SK-MEL-5 (cell line): ENCODE results near the gene AGBL4. TPM values are rescaled to one million over a fixed set of nuclear protein-coding genes. Genes with fewer than 3 reads are reported as not detected.

Experiments used
- DNase-seq: peaks from one replicate; pipeline ENCODE4 v3.0.0-alpha.2; 2016; ENCODE audit warnings: low read depth, low spot score
- in situ Hi-C: cut with HindIII; loops from 2 replicates; pipeline ENCODE4 v1.10.0; 2016; ENCODE audit warnings: low sequenced_read_pairs, high pct_unique_total_duplicates, low pct_unique_long_range_greater_than_20kb
- total RNA-seq: library from RNA; depleted of rRNA; stranded (reverse); fragments of >200 nt; shearing (Covaris generic); gene quantifications from 2 replicates; pipeline ENCODE4 v1.2.3, GENCODE V29; 2014

Gene AGBL4
- total RNA-seq, 1 experiment from 2014 or later = 0.50 TPM

GRCh38 chr1:48953617-48954016 lies 1070.1 kb downstream of the AGBL4 start:
- in situ Hi-C loops = no loop called here
- no peak for DNase-seq

GRCh38 chr1:48948562-48948961 lies 1075.2 kb downstream of the AGBL4 start:
- no peak for DNase-seq
- in situ Hi-C loops = no loop called here

- DNase-seq = no peak
- in situ Hi-C loops = no loop called here
Observed at GRCh38 chr1:48947761-48948537, 1075.8 kb downstream of the AGBL4 start.

GRCh38 chr1:48946070-48946469 lies 1077.7 kb downstream of the AGBL4 start:
- DNase-seq = no peak
- in situ Hi-C loops = no loop called here

- in situ Hi-C loops = no loop called here
- no peak for DNase-seq
Observed at GRCh38 chr1:48944811-48945210, 1078.9 kb downstream of the AGBL4 start.

DNA sequence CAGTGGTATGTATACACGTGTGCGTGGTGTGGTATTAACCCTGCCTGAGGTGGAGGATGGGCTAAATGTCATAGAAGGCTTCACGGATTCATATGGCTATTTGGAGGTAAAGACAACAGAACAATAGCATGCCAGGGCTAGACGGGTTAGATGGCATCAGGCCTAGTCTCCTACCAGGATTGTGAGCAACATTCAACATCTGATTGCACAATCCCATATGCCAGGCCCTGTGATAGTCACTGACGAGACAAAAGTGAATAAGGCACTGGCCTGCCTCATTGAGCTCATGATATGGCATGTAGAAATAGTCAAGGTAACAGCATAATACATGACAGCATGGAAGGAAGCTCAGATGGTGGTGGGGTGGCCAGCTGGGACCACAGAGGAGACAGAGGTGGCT lies 1079.9 kb downstream of the AGBL4 start:
- in situ Hi-C loops = no loop called here
- DNase-seq = no peak

DNA sequence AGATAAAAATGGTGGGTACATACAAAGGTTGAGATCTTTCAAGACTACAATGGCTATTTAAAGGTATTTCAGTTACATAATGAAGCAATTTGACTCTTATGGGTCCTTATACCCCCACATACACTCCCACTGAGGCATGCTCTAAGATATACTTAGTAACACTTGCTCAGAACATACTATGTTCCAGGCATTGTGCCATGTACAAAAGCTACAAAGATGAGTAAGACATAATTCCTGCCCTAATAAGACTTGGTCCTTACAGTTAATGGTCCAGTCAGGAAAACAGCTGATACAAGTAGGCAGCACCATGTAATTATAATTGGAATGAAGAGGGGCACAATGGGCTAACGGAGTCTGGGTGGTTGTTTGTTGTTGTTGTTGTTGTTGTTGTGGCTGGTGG lies 1080.4 kb downstream of the AGBL4 start:
- in situ Hi-C loops = no loop called here
- no peak for DNase-seq

DNA sequence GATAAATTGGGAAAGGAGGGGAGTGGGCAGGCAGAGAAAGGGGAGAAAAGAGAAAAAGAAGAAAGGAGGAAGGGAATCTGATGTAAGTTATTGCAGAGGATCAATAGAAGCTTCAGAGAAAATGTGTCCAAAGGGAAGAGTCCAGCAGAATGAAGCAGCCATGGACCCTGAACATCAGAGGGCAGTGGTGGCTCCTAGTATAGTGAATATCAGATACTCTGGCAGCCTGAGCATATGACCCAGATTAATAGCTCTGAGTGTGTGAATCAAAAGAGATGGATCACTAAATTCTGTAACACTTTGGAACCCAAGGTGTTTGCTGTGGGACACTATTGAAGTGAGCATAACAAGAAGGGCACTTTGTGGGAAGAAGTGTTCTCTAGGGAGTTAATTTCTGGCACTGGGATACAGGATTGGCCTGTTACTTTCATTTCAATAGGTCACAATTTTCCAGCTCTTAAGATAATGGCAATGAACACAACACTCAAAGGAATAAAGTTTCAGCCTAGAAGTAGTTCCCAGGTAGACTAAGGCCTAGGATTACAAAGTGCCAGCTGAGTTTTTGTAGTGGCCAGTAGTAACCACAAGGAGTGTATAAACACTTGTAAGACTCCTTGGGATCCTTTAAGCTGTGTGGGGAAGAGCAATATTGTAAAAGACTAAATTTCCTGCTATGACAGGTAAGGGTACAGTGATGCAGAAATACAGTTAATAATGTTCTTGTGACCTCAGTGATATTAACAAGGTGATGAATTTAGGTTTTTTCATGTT lies 1082.6 kb downstream of the AGBL4 start:
- in situ Hi-C loops = no loop called here
- DNase-seq = no peak

- in situ Hi-C loops = no loop called here
- no peak for DNase-seq
Observed at GRCh38 chr1:48940354-48940753, 1083.4 kb downstream of the AGBL4 start.

DNA sequence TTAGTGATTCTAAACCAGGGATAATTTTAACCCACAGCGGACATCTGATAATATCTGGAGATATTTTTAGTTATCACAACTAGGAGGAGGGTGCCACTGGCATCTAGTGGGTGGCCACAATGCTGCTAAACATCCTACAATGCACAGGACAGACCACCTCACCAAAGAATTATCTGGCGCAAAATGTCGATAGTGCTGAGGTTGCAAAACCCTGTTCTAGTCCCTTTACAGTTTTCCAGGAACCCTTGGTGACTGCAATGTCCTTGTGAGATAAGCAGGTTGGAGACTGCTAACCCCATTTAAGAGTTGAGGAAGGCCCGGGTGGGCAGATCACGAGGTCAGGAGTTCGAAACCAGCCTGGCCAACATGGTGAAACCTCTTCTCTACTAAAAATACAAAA lies 1083.9 kb downstream of the AGBL4 start:
- in situ Hi-C loops = no loop called here
- no peak for DNase-seq

DNA sequence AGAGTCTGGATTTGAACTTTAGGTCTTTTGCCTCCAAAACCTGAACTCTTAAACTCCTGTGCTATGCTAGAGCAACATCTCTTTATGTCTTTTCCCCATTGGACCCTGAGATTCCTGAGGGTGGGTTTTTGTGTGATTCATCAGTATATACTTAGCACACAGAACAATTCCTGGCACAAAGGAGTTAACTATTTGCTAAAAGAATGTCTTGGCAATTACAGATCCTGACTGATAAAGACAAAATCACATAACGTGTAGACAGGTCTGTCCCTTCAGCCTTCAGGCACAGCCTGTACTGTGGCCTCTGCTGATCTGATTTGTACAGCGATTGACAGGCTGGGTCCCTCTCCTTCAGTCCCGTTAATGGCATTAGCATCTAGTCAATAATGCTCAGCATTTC lies 1084.7 kb downstream of the AGBL4 start:
- no peak for DNase-seq
- in situ Hi-C loops = no loop called here

DNA sequence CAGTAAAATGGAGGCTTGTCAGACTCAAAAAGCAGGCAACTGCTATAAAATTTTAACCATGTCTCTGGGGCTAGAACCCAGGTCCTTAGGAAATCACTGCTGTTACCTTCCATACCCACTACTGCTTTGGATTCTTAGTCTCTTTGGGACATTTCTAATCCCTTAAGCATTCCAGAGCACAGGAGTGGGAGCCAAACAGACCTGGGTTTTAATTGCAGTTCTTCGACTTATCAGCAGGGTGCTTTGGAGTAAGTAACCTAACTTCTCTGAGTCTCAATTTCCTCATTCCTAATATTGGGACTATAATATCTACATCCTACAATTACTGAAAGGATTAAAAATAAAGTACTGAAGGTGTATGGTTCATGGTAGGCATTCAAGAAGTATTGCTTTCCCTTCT lies 1086.0 kb downstream of the AGBL4 start:
- in situ Hi-C loops = no loop called here
- DNase-seq = no peak

DNA sequence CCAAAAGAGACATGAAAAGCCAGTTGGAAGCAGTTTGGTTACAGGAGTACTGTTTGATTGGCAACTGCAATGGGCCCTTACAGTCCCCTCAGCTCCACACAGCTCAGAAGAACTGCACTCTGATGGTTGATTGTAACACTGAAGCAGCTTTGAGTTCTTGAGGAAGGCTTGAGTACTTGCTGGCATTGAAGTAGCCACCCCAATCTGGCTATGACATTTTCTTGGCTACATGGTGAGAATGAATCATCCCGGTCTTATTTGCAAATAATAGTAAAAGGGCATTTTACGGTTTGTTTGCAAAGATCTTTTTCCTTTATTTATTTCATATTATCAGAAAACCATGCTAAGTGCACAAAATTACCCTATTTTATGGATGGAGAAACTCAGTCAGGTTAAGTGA lies 1087.3 kb downstream of the AGBL4 start:
- in situ Hi-C loops = no loop called here
- no peak for DNase-seq

DNA sequence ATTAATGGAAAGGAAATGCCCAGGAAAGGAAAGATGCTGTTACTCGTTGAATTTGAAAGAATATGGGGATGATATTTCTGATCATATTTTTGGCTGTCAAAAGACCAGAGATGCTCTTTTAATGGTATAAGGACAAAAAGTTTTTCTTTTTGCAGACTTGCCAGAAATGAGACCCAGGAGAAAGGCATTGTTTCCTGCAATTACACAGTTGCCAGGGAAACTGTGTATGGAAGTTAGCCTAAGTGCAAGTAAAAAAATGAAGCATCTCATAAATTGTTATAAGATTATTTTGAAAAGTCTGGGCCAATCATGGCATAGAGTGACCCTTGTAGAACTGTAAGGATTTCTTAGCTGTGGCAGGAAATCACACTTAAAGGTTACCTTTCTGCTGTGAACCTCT lies 1091.4 kb downstream of the AGBL4 start:
- DNase-seq = no peak
- in situ Hi-C loops = no loop called here

DNA sequence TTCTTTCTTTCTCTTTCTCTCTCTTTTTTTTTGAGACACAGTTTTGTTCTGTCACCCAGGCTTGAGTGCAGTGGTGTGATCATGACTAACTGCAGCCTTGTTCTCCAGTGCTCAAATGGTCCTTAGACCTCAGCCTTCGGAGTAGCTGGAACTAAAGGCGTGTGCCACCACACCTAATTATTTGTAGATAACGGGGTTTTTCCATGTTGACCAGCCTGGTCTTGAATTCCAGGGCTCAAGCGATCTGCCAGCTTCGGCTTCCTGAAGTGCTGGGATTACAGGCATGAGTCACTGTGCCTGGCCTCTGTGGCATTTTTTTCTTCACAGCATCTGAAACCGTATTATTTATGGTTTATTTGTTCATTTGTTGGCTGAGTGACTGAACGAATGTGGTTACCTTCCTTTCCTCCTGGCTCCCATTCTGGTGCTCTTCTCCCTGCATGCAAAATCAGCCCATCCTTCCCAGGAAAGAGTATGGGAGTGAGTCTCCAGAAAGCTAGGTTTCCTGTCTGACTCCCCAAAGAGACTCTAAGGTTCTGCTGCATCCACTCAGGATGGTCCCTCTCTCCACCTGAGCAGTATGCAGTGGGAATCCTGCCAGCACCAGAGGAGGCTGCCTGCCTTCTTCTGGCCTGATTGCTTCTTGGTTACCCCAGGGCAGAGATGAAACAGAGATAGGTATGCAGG lies 1092.1 kb downstream of the AGBL4 start:
- in situ Hi-C loops = no loop called here
- DNase-seq = no peak

DNA sequence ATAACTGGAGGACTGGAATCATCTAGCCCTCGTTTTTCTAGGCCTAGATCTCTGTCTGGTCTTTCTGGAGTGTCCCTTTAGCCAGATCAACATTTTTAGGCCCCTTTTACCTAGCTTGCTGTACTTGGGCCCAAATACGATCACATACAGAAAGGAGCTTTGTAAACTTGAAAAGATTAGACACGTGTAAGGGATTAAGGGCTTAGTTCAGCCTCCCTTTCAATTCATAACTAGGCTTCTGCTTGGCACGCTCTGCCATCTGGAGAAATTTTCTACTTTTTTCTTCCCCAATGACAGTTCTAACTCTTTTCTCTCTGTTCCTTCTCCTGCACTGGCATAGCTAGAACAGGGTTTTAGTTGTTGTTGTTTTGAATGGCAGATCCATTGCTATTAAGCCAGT lies 1093.7 kb downstream of the AGBL4 start:
- in situ Hi-C loops = no loop called here
- DNase-seq = no peak

GRCh38 chr1:48924099-48924498 lies 1099.7 kb downstream of the AGBL4 start:
- no peak for DNase-seq
- in situ Hi-C loops = no loop called here

DNA sequence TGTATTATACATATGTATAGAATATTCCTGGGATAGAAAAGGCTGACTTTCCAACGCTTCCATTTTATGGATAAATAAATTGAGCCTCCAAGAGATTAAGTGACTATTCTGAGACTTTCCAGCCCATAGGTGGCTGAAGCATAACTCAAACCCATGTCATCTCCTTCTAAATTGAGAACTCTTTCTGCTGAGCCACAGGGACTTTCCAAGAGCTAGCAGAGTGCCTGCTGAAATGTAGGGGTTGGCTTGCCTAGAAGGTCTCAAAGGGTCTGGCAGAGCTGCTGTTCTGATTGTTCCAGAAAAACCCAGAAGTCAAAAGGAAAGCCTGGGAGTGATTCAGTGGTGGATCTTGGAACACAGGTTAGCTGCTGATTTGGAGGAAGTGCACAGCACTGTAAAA lies 1100.6 kb downstream of the AGBL4 start:
- no peak for DNase-seq
- in situ Hi-C loops = no loop called here

- in situ Hi-C loops = no loop called here
- DNase-seq = no peak
Observed at GRCh38 chr1:48920851-48921250, 1102.9 kb downstream of the AGBL4 start.
